H1 (cell line): ENCODE measurements around the gene IL17RD. TPM values are rescaled to one million over a fixed set of nuclear protein-coding genes. Genes with fewer than 3 reads are reported as not detected.

Experiments
- GABPA ChIP-seq: IDR thresholded peaks from 2 replicates; pipeline ENCODE4 v1.6.1; 2011; ENCODE audit warnings: mild to moderate bottlenecking, low read length, moderate library complexity, borderline replicate concordance; ENCODE audit not compliant: insufficient read depth
- polyA plus RNA-seq, 7 experiments: library from polyadenylated mRNA; depleted of rRNA in 3 of 7; stranded (reverse) in 5 of 7; unstranded in 2 of 7; fragments of >200 nt in 5 of 7; fragments of 200-250 nt in 2 of 7; gene quantifications; 1 replicate in 5 of 7; 2 replicates in 1 of 7; 4 replicates in 1 of 7; pipeline versions ENCODE4 v1.2.1 to v1.2.3, GENCODE V29; 2011 to 2013; ENCODE audit warnings: missing spikeins in 2 of 7, mixed read lengths in 2 of 7
- total RNA-seq: library from RNA; stranded (reverse); fragmentation: NEBNext Ultra II Directional; extraction: Animal tissue kit (Norgen Biotek cat#: 25700); gene quantifications from 2 replicates; pipeline ENCODE4 v1.2.1, GENCODE V29; 2021
- TF ChIP-seq, protein P1 (sequence below): fragments of 300-600 bp; sonication (generic); IDR thresholded peaks from 2 replicates; pipeline ENCODE4 v1.7.1; 2012; ENCODE audit warnings: low read length, moderate library complexity, mild to moderate bottlenecking, inconsistent platforms; ENCODE audit not compliant: insufficient replicate concordance

Gene IL17RD
- total and polyA plus RNA-seq, 2 of the 8 experiments (the other 6 are each of a cell fraction or from before 2014, with no cell fraction given), result 10.9 to 48.9 TPM

DNA sequence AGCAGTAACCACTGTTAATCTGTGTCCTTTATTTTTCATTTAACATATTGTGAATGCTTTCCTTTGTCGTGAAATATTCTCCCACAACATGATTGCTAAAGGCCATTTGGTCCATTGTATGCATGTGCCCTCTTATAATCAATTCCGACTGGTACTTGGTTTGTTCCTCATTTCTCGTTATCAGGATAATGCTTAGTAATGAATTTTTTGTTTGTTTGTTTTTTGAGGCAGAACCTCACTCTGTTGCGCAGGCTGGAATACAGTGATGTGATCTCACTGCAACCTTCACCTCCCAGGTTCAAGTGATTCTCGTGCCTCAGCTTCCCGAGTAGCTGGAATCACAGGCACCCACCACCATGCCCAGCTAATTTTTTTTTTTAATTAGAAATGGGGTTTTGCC lies 82.7 kb downstream of the IL17RD start (continued):
- TF ChIP-seq, protein P1, sequence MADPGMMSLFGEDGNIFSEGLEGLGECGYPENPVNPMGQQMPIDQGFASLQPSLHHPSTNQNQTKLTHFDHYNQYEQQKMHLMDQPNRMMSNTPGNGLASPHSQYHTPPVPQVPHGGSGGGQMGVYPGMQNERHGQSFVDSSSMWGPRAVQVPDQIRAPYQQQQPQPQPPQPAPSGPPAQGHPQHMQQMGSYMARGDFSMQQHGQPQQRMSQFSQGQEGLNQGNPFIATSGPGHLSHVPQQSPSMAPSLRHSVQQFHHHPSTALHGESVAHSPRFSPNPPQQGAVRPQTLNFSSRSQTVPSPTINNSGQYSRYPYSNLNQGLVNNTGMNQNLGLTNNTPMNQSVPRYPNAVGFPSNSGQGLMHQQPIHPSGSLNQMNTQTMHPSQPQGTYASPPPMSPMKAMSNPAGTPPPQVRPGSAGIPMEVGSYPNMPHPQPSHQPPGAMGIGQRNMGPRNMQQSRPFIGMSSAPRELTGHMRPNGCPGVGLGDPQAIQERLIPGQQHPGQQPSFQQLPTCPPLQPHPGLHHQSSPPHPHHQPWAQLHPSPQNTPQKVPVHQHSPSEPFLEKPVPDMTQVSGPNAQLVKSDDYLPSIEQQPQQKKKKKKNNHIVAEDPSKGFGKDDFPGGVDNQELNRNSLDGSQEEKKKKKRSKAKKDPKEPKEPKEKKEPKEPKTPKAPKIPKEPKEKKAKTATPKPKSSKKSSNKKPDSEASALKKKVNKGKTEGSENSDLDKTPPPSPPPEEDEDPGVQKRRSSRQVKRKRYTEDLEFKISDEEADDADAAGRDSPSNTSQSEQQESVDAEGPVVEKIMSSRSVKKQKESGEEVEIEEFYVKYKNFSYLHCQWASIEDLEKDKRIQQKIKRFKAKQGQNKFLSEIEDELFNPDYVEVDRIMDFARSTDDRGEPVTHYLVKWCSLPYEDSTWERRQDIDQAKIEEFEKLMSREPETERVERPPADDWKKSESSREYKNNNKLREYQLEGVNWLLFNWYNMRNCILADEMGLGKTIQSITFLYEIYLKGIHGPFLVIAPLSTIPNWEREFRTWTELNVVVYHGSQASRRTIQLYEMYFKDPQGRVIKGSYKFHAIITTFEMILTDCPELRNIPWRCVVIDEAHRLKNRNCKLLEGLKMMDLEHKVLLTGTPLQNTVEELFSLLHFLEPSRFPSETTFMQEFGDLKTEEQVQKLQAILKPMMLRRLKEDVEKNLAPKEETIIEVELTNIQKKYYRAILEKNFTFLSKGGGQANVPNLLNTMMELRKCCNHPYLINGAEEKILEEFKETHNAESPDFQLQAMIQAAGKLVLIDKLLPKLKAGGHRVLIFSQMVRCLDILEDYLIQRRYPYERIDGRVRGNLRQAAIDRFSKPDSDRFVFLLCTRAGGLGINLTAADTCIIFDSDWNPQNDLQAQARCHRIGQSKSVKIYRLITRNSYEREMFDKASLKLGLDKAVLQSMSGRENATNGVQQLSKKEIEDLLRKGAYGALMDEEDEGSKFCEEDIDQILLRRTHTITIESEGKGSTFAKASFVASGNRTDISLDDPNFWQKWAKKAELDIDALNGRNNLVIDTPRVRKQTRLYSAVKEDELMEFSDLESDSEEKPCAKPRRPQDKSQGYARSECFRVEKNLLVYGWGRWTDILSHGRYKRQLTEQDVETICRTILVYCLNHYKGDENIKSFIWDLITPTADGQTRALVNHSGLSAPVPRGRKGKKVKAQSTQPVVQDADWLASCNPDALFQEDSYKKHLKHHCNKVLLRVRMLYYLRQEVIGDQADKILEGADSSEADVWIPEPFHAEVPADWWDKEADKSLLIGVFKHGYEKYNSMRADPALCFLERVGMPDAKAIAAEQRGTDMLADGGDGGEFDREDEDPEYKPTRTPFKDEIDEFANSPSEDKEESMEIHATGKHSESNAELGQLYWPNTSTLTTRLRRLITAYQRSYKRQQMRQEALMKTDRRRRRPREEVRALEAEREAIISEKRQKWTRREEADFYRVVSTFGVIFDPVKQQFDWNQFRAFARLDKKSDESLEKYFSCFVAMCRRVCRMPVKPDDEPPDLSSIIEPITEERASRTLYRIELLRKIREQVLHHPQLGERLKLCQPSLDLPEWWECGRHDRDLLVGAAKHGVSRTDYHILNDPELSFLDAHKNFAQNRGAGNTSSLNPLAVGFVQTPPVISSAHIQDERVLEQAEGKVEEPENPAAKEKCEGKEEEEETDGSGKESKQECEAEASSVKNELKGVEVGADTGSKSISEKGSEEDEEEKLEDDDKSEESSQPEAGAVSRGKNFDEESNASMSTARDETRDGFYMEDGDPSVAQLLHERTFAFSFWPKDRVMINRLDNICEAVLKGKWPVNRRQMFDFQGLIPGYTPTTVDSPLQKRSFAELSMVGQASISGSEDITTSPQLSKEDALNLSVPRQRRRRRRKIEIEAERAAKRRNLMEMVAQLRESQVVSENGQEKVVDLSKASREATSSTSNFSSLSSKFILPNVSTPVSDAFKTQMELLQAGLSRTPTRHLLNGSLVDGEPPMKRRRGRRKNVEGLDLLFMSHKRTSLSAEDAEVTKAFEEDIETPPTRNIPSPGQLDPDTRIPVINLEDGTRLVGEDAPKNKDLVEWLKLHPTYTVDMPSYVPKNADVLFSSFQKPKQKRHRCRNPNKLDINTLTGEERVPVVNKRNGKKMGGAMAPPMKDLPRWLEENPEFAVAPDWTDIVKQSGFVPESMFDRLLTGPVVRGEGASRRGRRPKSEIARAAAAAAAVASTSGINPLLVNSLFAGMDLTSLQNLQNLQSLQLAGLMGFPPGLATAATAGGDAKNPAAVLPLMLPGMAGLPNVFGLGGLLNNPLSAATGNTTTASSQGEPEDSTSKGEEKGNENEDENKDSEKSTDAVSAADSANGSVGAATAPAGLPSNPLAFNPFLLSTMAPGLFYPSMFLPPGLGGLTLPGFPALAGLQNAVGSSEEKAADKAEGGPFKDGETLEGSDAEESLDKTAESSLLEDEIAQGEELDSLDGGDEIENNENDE, result no peak
- no peak for TF ChIP-seq GABPA
